Cerebellar cortex (tissue), 1 donor: ENCODE results near the gene OLFM3.

ENCODE experiments used
- DNase-seq: peaks from one replicate; pipeline ENCODE4 v3.0.0-alpha.2; 2015; ENCODE audit warnings: low spot score

Gene OLFM3

GRCh38 chr1:101849356-101849755 lies 147.4 kb downstream of the OLFM3 start:
- no peak for DNase-seq

- peak; percentile 58 for DNase-seq
These were observed 149.1 kb downstream of the OLFM3 start for GRCh38 chr1:101847626-101848025.

GRCh38 chr1:101846820-101847219 lies 149.9 kb downstream of the OLFM3 start:
- DNase-seq, result peak; percentile 66

- no peak for DNase-seq
These were observed 153.6 kb downstream of the OLFM3 start for GRCh38 chr1:101843160-101843559.

- DNase-seq, result no peak
These were observed 154.9 kb downstream of the OLFM3 start for GRCh38 chr1:101841824-101842223.

GRCh38 chr1:101835988-101836387 lies 160.7 kb downstream of the OLFM3 start:
- no peak for DNase-seq

GRCh38 chr1:101833312-101833711 lies 163.4 kb downstream of the OLFM3 start:
- DNase-seq, result no peak

GRCh38 chr1:101826416-101826815 lies 170.3 kb downstream of the OLFM3 start:
- no peak for DNase-seq

GRCh38 chr1:101820071-101820470 lies 176.7 kb downstream of the OLFM3 start:
- peak; percentile 87 for DNase-seq

- DNase-seq, result peak; percentile 49
These were observed 180.5 kb downstream of the OLFM3 start for GRCh38 chr1:101816262-101816661.

- DNase-seq, result peak; percentile 24
These were observed 198.3 kb downstream of the OLFM3 start for GRCh38 chr1:101798417-101798816.

- no peak for DNase-seq
These were observed 199.0 kb downstream of the OLFM3 start for GRCh38 chr1:101797722-101798121.

- peak; percentile 92 for DNase-seq
These were observed 215.4 kb downstream of the OLFM3 start for GRCh38 chr1:101781201-101781831.

GRCh38 chr1:101769520-101769919 lies 227.2 kb downstream of the OLFM3 start:
- peak; percentile 56 for DNase-seq

GRCh38 chr1:101757985-101758384 lies 238.7 kb downstream of the OLFM3 start:
- no peak for DNase-seq

- DNase-seq, result no peak
These were observed 240.3 kb downstream of the OLFM3 start for GRCh38 chr1:101756411-101756810.
